ENCODE results near the gene GID4. TPM values are rescaled to one million over a fixed set of nuclear protein-coding genes. Genes with fewer than 3 reads are reported as not detected.
"Not testable (repeated sequence)": the region's sequence is repeated elsewhere in the genome, so short reads cannot be mapped to it uniquely, and the experiment has no call there.

GID4 gene
- total RNA-seq, 6 experiments from 2014 or later = 4.8 to 6.1 (median 5.3) TPM

DNA sequence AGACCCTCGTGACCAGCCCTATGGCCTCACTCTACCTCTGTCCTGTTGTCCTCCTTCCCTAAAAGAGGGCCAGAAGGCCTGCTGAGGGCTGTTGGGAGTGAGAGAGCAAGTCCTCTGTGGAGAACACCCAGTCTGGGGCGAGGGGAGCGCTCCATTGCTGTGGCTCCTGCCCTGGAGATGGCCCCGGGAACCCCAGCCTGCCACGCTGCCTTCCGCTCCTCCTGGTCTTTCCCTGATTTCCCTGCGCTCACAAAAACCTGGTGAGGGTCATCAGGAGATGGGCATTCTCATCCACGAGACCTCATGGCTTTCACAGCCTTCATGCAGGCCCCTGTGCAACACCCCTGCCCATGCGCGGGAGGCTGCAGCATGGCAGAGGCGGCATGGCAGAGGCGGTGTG is 45.4 kb upstream of the GID4 start:
- Histone ChIP-seq H3K4me3 (no peak overlapping the region), H3K4me1 (no peaks in the 10 kb centered on the region), H3K27me3 (no peaks in the 10 kb centered on the region), H3K9me3 (no peaks in the 10 kb centered on the region), H3K36me3 (no peaks in the 10 kb centered on the region), H3K27ac (no peak overlapping the region)
- DNase-seq (no peak), ATAC-seq (no peak)
- TF ChIP-seq POLR2A (IDR thresholded peaks at IDR 0.05) = no peak
- TF ChIP-seq, protein P1, sequence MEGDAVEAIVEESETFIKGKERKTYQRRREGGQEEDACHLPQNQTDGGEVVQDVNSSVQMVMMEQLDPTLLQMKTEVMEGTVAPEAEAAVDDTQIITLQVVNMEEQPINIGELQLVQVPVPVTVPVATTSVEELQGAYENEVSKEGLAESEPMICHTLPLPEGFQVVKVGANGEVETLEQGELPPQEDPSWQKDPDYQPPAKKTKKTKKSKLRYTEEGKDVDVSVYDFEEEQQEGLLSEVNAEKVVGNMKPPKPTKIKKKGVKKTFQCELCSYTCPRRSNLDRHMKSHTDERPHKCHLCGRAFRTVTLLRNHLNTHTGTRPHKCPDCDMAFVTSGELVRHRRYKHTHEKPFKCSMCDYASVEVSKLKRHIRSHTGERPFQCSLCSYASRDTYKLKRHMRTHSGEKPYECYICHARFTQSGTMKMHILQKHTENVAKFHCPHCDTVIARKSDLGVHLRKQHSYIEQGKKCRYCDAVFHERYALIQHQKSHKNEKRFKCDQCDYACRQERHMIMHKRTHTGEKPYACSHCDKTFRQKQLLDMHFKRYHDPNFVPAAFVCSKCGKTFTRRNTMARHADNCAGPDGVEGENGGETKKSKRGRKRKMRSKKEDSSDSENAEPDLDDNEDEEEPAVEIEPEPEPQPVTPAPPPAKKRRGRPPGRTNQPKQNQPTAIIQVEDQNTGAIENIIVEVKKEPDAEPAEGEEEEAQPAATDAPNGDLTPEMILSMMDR (IDR thresholded peaks at IDR 0.05) = no peak
- intact Hi-C loops (cut with DNase I) = no loop called here
- 100% methylated on average over 1 of the region's 12 CpGs for WGBS (ENCODE audit: insufficient coverage, low coverage, low lambda C conversion rate, missing lambda C conversion rate)

DNA sequence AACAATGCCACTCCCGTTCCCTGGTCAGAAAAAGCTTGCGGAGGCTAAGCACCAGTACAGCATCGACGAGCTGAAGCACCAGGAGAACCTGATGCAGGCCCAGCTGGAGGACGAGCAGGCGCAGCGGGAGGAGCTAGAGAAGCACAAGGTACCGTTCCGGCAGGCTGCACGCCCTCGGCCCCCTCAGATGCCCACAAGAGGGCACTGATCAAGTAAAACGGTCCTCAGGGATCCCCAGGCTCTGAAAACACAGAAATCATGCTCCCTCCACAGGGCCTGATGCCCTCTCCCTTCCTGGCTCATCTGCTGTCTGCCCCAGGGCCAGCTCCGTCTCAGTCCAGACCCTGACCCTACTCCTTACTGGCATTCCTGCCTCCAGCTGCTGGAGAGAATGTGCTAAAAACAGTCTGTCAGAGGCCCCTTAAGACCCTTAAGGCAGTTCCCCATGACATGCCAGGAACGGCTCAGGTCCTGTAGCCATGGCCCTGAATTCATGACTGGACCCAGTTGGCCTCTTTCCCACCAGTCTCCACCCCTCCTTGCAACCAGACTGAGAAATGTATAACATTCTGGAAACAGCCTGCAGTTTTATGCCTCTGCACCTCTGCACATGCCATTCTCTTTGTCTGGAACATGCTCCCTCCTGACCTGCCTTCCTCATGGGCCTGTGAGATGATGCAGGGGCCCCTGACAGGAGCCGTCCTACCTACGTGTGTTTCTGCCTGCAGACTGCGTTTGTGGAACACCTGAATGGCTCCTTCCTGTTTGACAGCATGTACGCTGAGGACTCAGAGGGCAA is 44.7 kb upstream of the GID4 start:
- TF ChIP-seq, protein P1 (IDR thresholded peaks at IDR 0.05) = peak in 3 of 4 donors; percentile 32 to 39 (median 32)
- TF ChIP-seq POLR2A (IDR thresholded peaks at IDR 0.05) = no peak
- Histone ChIP-seq H3K4me1 (no peaks in the 10 kb centered on the region), H3K36me3 (no peaks in the 10 kb centered on the region), H3K9me3 (no peaks in the 10 kb centered on the region), H3K27me3 (no peaks in the 10 kb centered on the region), H3K27ac (no peak overlapping the region), H3K4me3 (no peak overlapping the region)
- ATAC-seq = peak; percentile 60 to 68 (median 64)
- no CpG with 5 or more reads among the region's 18 CpGs for WGBS (ENCODE audit: insufficient coverage, low coverage, low lambda C conversion rate, missing lambda C conversion rate)
- DNase-seq = no peak
- intact Hi-C loops (cut with DNase I) = no loop called here

DNA sequence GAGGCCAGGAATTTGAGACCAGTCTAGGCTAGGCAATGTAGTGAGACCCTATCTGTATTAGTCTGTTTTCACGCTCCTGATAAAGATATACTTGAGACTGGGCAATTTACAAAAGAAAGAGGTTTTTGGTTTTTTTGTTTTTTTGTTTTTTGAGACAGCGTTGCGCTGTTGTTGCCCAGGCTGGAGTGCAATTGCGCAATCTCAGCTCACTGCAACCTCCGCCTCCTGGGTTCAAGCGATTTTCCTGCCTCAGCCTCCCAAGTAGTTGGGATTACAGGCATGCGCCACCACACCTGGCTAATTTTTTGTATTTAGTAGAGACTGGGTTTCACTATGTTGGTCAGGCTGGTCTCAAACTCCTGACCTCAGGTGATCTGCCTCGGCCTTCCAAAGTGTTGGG is 43.3 kb upstream of the GID4 start:
- DNase-seq; H3K36me3 ChIP-seq; H3K4me3 ChIP-seq; intact Hi-C loops (cut with DNase I); ATAC-seq; H3K4me1 ChIP-seq; H3K27me3 ChIP-seq; H3K27ac ChIP-seq; H3K9me3 ChIP-seq: not testable (repeated sequence)
- 93% methylated on average over 6 of the region's 8 CpGs for WGBS (ENCODE audit: insufficient coverage, low coverage, low lambda C conversion rate, missing lambda C conversion rate)

DNA sequence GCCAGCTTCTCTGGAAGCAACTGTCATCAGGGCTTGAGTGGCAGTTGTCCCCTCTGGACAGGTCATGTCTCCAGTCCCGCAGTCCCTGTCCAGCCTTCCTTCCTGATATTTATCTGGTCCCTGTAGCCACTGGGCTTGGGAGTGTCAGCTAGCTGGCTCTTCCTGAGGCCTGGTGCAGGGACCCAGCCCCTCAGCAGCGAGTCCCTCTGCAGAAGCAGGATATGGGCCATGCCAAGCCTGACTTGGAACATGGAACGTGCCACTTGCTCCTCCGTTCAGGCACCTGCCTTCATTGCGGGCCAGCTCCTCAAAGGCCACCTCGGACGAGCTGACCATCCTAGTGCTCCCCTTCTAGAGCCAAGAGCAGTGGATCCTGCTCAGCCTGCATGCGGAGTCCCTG is 40.3 kb upstream of the GID4 start:
- Histone ChIP-seq H3K9me3 (no peaks in the 10 kb centered on the region), H3K4me1 (no peaks in the 10 kb centered on the region), H3K4me3 (no peak overlapping the region), H3K36me3 (no peaks in the 10 kb centered on the region), H3K27me3 (no peaks in the 10 kb centered on the region), H3K27ac (no peak overlapping the region)
- no peak for TF ChIP-seq POLR2A (IDR thresholded peaks at IDR 0.05)
- TF ChIP-seq, protein P1 (IDR thresholded peaks at IDR 0.05) = no peak
- no peak for DNase-seq
- no peak for ATAC-seq
- intact Hi-C loops (cut with DNase I) = no loop called here
- WGBS (ENCODE audit: insufficient coverage, low coverage, low lambda C conversion rate, missing lambda C conversion rate) = 83% methylated on average over 1 of the region's 8 CpGs

DNA sequence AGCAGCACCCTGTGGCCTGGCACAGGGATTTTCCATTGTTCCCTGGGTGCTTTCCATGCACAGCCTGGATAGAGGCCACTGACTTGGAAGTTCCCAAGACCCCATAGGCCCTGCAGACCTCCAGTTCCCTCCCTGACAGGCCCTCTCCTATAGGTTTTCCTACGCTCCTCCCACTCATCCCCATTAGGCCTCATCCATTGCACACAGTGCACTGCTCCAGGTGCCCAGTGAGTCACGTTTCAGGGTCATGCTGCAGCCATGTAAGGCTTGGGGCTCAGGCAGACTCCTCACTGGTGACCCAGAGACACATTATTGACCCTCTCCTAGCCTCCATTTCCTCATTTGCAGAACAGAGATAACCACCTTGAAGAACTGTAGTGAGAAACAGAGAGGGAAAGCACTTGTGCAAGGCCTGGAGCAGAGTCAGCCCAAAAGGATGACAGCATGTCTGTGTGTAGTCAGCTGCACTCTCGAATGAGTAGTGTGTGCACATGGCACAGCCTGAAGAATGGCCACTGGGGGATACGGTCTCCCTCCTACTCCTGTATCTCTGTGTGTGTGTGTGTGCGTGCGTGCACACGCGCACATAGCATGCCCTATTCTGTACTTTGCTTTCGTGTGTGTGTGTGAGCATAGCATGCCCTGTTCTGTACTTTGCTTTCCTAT is 39.7 kb upstream of the GID4 start:
- WGBS (ENCODE audit: insufficient coverage, low coverage, low lambda C conversion rate, missing lambda C conversion rate) = 88% methylated on average over 6 of the region's 9 CpGs
- no peaks in the 10 kb centered on the region for H3K36me3 ChIP-seq
- DNase-seq = no peak
- no peak overlapping the region for H3K4me3 ChIP-seq
- H3K4me1 ChIP-seq = no peaks in the 10 kb centered on the region
- no peak overlapping the region for H3K27ac ChIP-seq
- H3K27me3 ChIP-seq = no peaks in the 10 kb centered on the region
- no peak for ATAC-seq
- H3K9me3 ChIP-seq = no peaks in the 10 kb centered on the region
- intact Hi-C loops (cut with DNase I) = no loop called here
- no peak for TF ChIP-seq POLR2A (IDR thresholded peaks at IDR 0.05)
- TF ChIP-seq, protein P1 (IDR thresholded peaks at IDR 0.05) = no peak

Data from right lobe of liver (tissue), 6 donors.